GM12878 (cell line): ENCODE measurements around the gene ESR2. TPM values are rescaled to one million over a fixed set of nuclear protein-coding genes. Genes with fewer than 3 reads are reported as not detected.

Experiments
- ATAC-seq: fragments of 200-7000 bp; cut with Tn5 transposase; 3 replicates; pipeline ENCODE4 v1.9.1; 2020; ENCODE audit warnings: mild to moderate bottlenecking, moderate library complexity
- BruUV-seq: library from RNA; stranded (reverse); fragments of 400-500 nt; replicated peaks from 2 replicates; lab custom pipeline; 2021; lab: Mats Ljungman, UMichigan
- CTCF ChIA-PET: fragments of 300-600 bp; sonication (Branson Sonifier 250); formaldehyde crosslinking; extraction: SDS; loops from one replicate; lab custom pipeline; 2021; ENCODE audit warnings: inconsistent platforms; lab: Yijun Ruan, JAX
- POLR2A ChIA-PET: fragments of 350-600 bp; formaldehyde crosslinking; extraction: SDS; loops from one replicate; lab custom pipeline; 2021; ENCODE audit warnings: inconsistent platforms; lab: Charles Lee
- RAD21 ChIA-PET: fragments of 300-600 bp; sonication (Branson Sonifier 250); formaldehyde crosslinking; loops from one replicate; lab custom pipeline; 2023; ENCODE audit warnings: antibody characterized with exemption; ENCODE audit not compliant: unreplicated experiment; lab: Charles Lee
- SMC1A ChIA-PET: fragments of 300-600 bp; sonication (Branson Sonifier 250); formaldehyde crosslinking; loops from one replicate; lab custom pipeline; 2023; ENCODE audit not compliant: unreplicated experiment, uncharacterized antibody; lab: Charles Lee
- DNase-seq: peaks from one replicate; pipeline ENCODE4 v3.0.0-alpha.2; 2011; ENCODE audit warnings: low read depth, low spot score
- FAIRE-seq: peaks from 3 replicates; lab custom pipeline; 2011; peaks lifted over from hg19 to GRCh38; lab: Jason Lieb, UNC
- H2AFZ ChIP-seq: 2 replicates; pipeline ENCODE4 v1.6.0; 2011; ENCODE audit warnings: low read depth, low read length, control low read depth; ENCODE audit not compliant: control insufficient read depth
- H3K27ac ChIP-seq: 2 replicates; pipeline ENCODE4 v1.5.1; 2011; ENCODE audit warnings: control low read depth; ENCODE audit not compliant: control insufficient read depth, insufficient read depth
- H3K27me3 ChIP-seq, 2 experiments: replicated peaks in 1 of 2; 2 replicates each; pipeline versions ENCODE4 v1.6.0 to v1.6.1; 2011; ENCODE audit warnings: low read length in 1 of 2; ENCODE audit not compliant: control insufficient read depth in 2 of 2, insufficient read depth in 2 of 2
- H3K36me3 ChIP-seq, 2 experiments: 2 replicates each; pipeline ENCODE4 v1.5.1; 2011; ENCODE audit warnings: low read length in 1 of 2; ENCODE audit not compliant: control insufficient read depth in 2 of 2, insufficient read depth in 2 of 2
- H3K4me1 ChIP-seq: 2 replicates; pipeline ENCODE4 v1.6.1; 2011; ENCODE audit warnings: mild to moderate bottlenecking, low read length, moderate library complexity, mixed read lengths; ENCODE audit not compliant: control insufficient read depth, insufficient read depth
- H3K4me2 ChIP-seq: 2 replicates; pipeline ENCODE4 v1.6.0; 2011; ENCODE audit warnings: control low read depth; ENCODE audit not compliant: control insufficient read depth, insufficient read depth
- H3K4me3 ChIP-seq: fragments of 200-600 bp; sonication (generic); 2 replicates; pipeline ENCODE4 v1.5.1; 2016
- H3K79me2 ChIP-seq: 2 replicates; pipeline ENCODE4 v1.6.0; 2011; ENCODE audit warnings: low read length; ENCODE audit not compliant: control insufficient read depth, insufficient read depth
- H3K9ac ChIP-seq: 2 replicates; pipeline ENCODE4 v1.8.0; 2011; ENCODE audit warnings: low read length, control low read depth, mixed read lengths; ENCODE audit not compliant: control insufficient read depth, insufficient read depth
- H3K9me3 ChIP-seq: replicated peaks from 3 replicates; pipeline ENCODE4 v1.5.1; 2011; ENCODE audit warnings: mild to moderate bottlenecking, low read length; ENCODE audit not compliant: control insufficient read depth, insufficient read depth
- H4K20me1 ChIP-seq: 2 replicates; pipeline ENCODE4 v1.6.0; 2011; ENCODE audit not compliant: control insufficient read depth, insufficient read depth
- EZH2 ChIP-seq: IDR thresholded peaks from 2 replicates; pipeline ENCODE4 v1.6.1; 2012; ENCODE audit warnings: low read depth, mild to moderate bottlenecking, control low read depth, inconsistent platforms, low read length, borderline replicate concordance; ENCODE audit not compliant: control insufficient read depth
- MYB ChIP-seq: fragments of 150-350 bp; IDR thresholded peaks from 2 replicates; pipeline ENCODE4 v1.6.1; 2014; ENCODE audit warnings: mild to moderate bottlenecking, low read depth, low read length, borderline replicate concordance
- NRF1 ChIP-seq: conservative IDR thresholded peaks from 2 replicates; pipeline ENCODE4 v1.6.1; 2011; ENCODE audit warnings: mild to moderate bottlenecking, low read depth, low read length, improper control_type of control experiment
- PAX5 ChIP-seq: IDR thresholded peaks from 2 replicates; pipeline ENCODE4 v1.6.1; 2011; ENCODE audit warnings: low read depth, low read length, borderline replicate concordance
- ZBTB33 ChIP-seq: fragments of 450-650 bp; IDR thresholded peaks from 2 replicates; pipeline ENCODE4 v1.6.1; 2017; ENCODE audit warnings: mild to moderate bottlenecking
- WGBS: methylation state at CpG from one replicate; pipeline ENCODE4 v1.1.6; 2016; ENCODE audit warnings: low lambda C conversion rate; ENCODE audit not compliant: insufficient replicate concordance, insufficient coverage; ENCODE audit errors: missing lambda C conversion rate; 5-methylcytosine and 5-hydroxymethylcytosine counted together
- in situ Hi-C: fragments of 300-500 bp; cut with MboI; formaldehyde crosslinking; loops from 9 replicates; pipeline ENCODE4 v1.14.3; 2018; ENCODE audit warnings: mixed read lengths
- intact Hi-C: fragments of 100-400 bp; cut with micrococcal nuclease; formaldehyde crosslinking; loops from one replicate; pipeline ENCODE4 v1.14.2; 2022; ENCODE audit not compliant: unreplicated experiment
- polyA plus RNA-seq, 11 experiments: library from polyadenylated mRNA; depleted of rRNA in 4 of 11; unstranded in 6 of 11; stranded (reverse) in 5 of 11; fragments of >200 nt; fragmentation: Nextera tagmentation in 4 of 11; fragmentation: Illumina TruSeq in 1 of 11; extraction: Ambion mirVana in 4 of 11; extraction: Trizol in 1 of 11; gene quantifications; 1 replicate in 1 of 11; 2 replicates in 10 of 11; pipeline versions ENCODE4 v1.2.1 to v1.2.3, GENCODE V29; 2011 to 2016; ENCODE audit warnings: inconsistent platforms in 2 of 11, missing spikeins in 2 of 11, low read depth in 1 of 11
- total RNA-seq, 4 experiments: library from RNA; depleted of rRNA in 3 of 4; stranded (reverse); fragments of >200 nt in 3 of 4; fragmentation: Illumina TruSeq in 1 of 4; extraction: Trizol in 1 of 4; gene quantifications; 2 replicates each; pipeline versions ENCODE4 v1.2.1 to v1.2.3, GENCODE V29; 2013 to 2021
- TF ChIP-seq, protein P1 (sequence below): fragments of 450-650 bp; IDR thresholded peaks from 2 replicates; pipeline ENCODE4 v1.6.1; 2018; ENCODE audit warnings: mild to moderate bottlenecking, low read depth, moderate library complexity; ENCODE audit not compliant: partially characterized antibody

The ESR2 gene
- total and polyA plus RNA-seq, 10 of the 15 experiments (the other 5 are each of a cell fraction or from before 2014, with no cell fraction given), result 0.29 to 2.6 (median 0.81) TPM

DNA sequence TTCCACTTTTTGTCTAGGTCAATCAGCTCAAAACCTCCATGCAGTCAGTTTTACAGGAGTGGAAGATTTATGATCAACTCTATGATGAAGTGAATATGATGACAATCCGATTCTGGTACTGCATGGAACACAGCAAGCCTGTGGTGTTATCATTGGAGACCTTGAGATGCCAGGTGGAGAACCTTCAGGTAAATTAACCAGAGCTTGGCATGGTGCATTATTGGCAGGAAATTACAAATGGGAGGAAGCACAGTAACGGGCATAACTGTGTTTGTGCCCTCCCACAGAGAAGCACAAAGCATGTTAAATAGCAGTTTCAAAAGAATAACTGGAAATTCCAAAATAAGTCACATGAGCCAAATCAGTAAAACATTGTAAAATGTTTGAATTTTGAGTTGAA, 135.6 kb downstream of the ESR2 start:
- no TSS peak for BruUV-seq
- ATAC-seq, result no peak
- RAD21 ChIA-PET, result interaction anchor here (1.4 kb wide), 1 partner anchor 145 kb away, joined by 4 read pairs; no protein-coding TSS in a partner anchor
- in situ Hi-C loops (no loop called here), intact Hi-C loops (loop anchor here (1.0 kb wide), 1 partner anchor 137 kb away; no protein-coding TSS in a partner anchor)
- TF ChIP-seq ZBTB33 (no peak), EZH2 (no peak), NRF1 (no peak), MYB (no peak), PAX5 (no peak)
- TF ChIP-seq, protein P1, sequence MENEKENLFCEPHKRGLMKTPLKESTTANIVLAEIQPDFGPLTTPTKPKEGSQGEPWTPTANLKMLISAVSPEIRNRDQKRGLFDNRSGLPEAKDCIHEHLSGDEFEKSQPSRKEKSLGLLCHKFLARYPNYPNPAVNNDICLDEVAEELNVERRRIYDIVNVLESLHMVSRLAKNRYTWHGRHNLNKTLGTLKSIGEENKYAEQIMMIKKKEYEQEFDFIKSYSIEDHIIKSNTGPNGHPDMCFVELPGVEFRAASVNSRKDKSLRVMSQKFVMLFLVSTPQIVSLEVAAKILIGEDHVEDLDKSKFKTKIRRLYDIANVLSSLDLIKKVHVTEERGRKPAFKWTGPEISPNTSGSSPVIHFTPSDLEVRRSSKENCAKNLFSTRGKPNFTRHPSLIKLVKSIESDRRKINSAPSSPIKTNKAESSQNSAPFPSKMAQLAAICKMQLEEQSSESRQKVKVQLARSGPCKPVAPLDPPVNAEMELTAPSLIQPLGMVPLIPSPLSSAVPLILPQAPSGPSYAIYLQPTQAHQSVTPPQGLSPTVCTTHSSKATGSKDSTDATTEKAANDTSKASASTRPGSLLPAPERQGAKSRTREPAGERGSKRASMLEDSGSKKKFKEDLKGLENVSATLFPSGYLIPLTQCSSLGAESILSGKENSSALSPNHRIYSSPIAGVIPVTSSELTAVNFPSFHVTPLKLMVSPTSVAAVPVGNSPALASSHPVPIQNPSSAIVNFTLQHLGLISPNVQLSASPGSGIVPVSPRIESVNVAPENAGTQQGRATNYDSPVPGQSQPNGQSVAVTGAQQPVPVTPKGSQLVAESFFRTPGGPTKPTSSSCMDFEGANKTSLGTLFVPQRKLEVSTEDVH, result no peak
- TF ChIP-seq, all 136 proteins: peak for 0
- no peak overlapping the region for H3K4me3 ChIP-seq
- CTCF ChIA-PET, result interaction anchor here (1.0 to 3.7 kb wide), 4 partner anchors 9 to 136 kb away, joined by 3 to 16 read pairs (median 4); partner anchors contain the start of gene ESR2
- FAIRE-seq (no peak), DNase-seq (no peak)
- H3K27ac ChIP-seq, result no peak overlapping the region
- no peaks in the 10 kb centered on the region for H3K9me3 ChIP-seq
- no peaks in the 10 kb centered on the region for H3K4me1 ChIP-seq
- no peaks in the 10 kb centered on the region for H3K27me3 ChIP-seq
- no peak overlapping the region for H3K4me2 ChIP-seq
- no peak overlapping the region for H2AFZ ChIP-seq
- SMC1A ChIA-PET, result interaction anchor here (1.3 to 2.5 kb wide), 2 partner anchors 75 to 136 kb away, joined by 3 to 15 read pairs; partner anchors contain the start of gene ESR2
- H4K20me1 ChIP-seq, result no peaks in the 10 kb centered on the region
- H3K36me3 ChIP-seq, result peaks cover 2 to 10% of the 10 kb centered on the region in 2 experiments
- H3K79me2 ChIP-seq, result no peaks in the 10 kb centered on the region
- no peak overlapping the region for H3K9ac ChIP-seq
- POLR2A ChIA-PET, result interaction anchor here (1.0 kb wide), 1 partner anchor 8 kb away, joined by 3 read pairs; no protein-coding TSS in a partner anchor
- WGBS, result 69% methylated on average over 2 of the region's 2 CpGs
